Natural killer cell (primary cell): ENCODE measurements around the gene KCNA3. TPM values are rescaled to one million over a fixed set of nuclear protein-coding genes. Genes with fewer than 3 reads are reported as not detected.

Experiments
- ATAC-seq, 3 donors: fragments of 150-1000 bp in 2 of 3; fragments of 200-7000 bp in 1 of 3; cut with Tn5 transposase; 1 replicate in 1 of 3; 2 replicates in 2 of 3; pipeline ENCODE4 v1.10.0; 2021; ENCODE audit warnings: mild to moderate bottlenecking in 2 of 3, moderate library complexity in 2 of 3
- DNase-seq, 2 donors: peaks; one replicate each; pipeline versions ENCODE4 v3.0.0 to v3.0.0-alpha.2; 2013 to 2021; ENCODE audit warnings: mixed read lengths in 1 of 2
- H3K27ac ChIP-seq: one replicate; pipeline ENCODE4 v1.5.1; 2013; ENCODE audit warnings: mild to moderate bottlenecking, low read length
- H3K27me3 ChIP-seq: one replicate; pipeline ENCODE4 v1.6.1; 2013; ENCODE audit warnings: low read length; ENCODE audit not compliant: control insufficient read depth, insufficient read depth
- H3K36me3 ChIP-seq: one replicate; pipeline ENCODE4 v1.6.1; 2013; ENCODE audit warnings: low read length; ENCODE audit not compliant: control insufficient read depth, insufficient read depth
- H3K4me1 ChIP-seq: one replicate; pipeline ENCODE4 v1.6.1; 2013; ENCODE audit warnings: low read length; ENCODE audit not compliant: control insufficient read depth, insufficient read depth
- H3K4me3 ChIP-seq: one replicate; pipeline ENCODE4 v1.5.1; 2013; ENCODE audit warnings: low read length
- H3K9me3 ChIP-seq: one replicate; pipeline ENCODE4 v1.6.1; 2013; ENCODE audit warnings: low read length; ENCODE audit not compliant: control insufficient read depth, insufficient read depth
- H3K27ac Mint-ChIP-seq, 2 donors: one replicate each; pipeline ENCODE4 v1.8.0; 2022; ENCODE audit warnings: mild to moderate bottlenecking in 2 of 2, mixed read lengths in 2 of 2, moderate library complexity in 1 of 2
- H3K27me3 Mint-ChIP-seq, 2 donors: one replicate each; pipeline ENCODE4 v1.8.0; 2022; ENCODE audit warnings: low read depth in 2 of 2, mixed read lengths in 2 of 2
- H3K36me3 Mint-ChIP-seq: one replicate; pipeline ENCODE4 v1.8.0; 2022; ENCODE audit warnings: mixed read lengths
- H3K4me1 Mint-ChIP-seq, 2 donors: one replicate each; pipeline ENCODE4 v1.8.0; 2022; ENCODE audit warnings: mixed read lengths in 2 of 2
- H3K4me3 Mint-ChIP-seq: one replicate; pipeline ENCODE4 v1.8.0; 2022; ENCODE audit warnings: mild to moderate bottlenecking, moderate library complexity, mixed read lengths
- H3K9me3 Mint-ChIP-seq, 2 donors: one replicate each; pipeline ENCODE4 v1.8.0; 2022; ENCODE audit warnings: mixed read lengths in 2 of 2
- CTCF ChIP-seq: fragments of 200-600 bp; IDR thresholded peaks from one replicate; pipeline ENCODE4 v1.8.0; 2022; ENCODE audit warnings: antibody characterized with exemption
- WGBS: methylation state at CpG from one replicate; pipeline ENCODE4 v1.1.7; 2013; ENCODE audit warnings: missing lambda C conversion rate; ENCODE audit not compliant: insufficient coverage; 5-methylcytosine and 5-hydroxymethylcytosine counted together
- intact Hi-C: fragments of 100-400 bp; cut with micrococcal nuclease; formaldehyde crosslinking; loops from one replicate; pipeline ENCODE4 v1.14.2; 2022
- total RNA-seq, 4 donors: library from RNA; stranded (reverse); fragments of 120-200 nt in 1 of 4; gene quantifications; one replicate each; pipeline versions ENCODE4 v1.2.3 to v1.2.4, GENCODE V29; 2013 to 2022

KCNA3 gene
- total RNA-seq, 3 donors from 2014 or later (not counting 1 experiment from before 2014, with no cell fraction given), result 19.7 to 36.2 (median 30.3) TPM

DNA sequence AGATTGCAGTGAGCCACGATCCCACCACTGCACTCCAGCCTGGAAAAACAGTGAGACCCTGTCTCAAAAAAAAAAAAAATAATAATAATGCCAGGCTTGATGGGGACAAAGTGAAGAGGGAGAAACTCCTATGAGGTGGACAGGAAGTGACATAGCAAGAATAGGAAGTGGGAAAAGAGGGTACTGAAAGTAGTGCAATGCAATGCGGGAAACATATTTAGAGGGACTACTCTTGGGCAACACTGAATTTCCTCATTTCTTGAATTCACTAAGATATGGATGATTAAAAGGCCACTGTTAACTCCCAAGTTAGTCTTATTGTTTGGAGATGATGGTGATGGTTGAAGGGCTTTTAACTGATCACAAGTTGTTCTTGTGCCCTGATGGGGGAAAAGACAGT, 47.0 kb downstream of the KCNA3 start:
- no peaks in the 10 kb centered on the region for H3K9me3 Mint-ChIP-seq
- Histone ChIP-seq H3K27me3 (no peaks in the 10 kb centered on the region), H3K4me3 (no peak overlapping the region), H3K9me3 (no peaks in the 10 kb centered on the region), H3K27ac (no peak overlapping the region), H3K36me3 (no peaks in the 10 kb centered on the region), H3K4me1 (peaks cover 20% of the 10 kb centered on the region)
- H3K4me3 Mint-ChIP-seq, result no peak overlapping the region
- no peak for TF ChIP-seq CTCF
- H3K36me3 Mint-ChIP-seq, result no peaks in the 10 kb centered on the region
- H3K27me3 Mint-ChIP-seq, result peaks cover under 1 to 7% of the 10 kb centered on the region in 2 donors
- whole genome bisulfite sequencing, result 83% methylated on average over 2 of the region's 2 CpGs
- DNase-seq, result no peak
- ATAC-seq, result no peak
- H3K27ac Mint-ChIP-seq, result no peak overlapping the region
- no peaks in the 10 kb centered on the region for H3K4me1 Mint-ChIP-seq
- intact Hi-C loops, result no loop called here

DNA sequence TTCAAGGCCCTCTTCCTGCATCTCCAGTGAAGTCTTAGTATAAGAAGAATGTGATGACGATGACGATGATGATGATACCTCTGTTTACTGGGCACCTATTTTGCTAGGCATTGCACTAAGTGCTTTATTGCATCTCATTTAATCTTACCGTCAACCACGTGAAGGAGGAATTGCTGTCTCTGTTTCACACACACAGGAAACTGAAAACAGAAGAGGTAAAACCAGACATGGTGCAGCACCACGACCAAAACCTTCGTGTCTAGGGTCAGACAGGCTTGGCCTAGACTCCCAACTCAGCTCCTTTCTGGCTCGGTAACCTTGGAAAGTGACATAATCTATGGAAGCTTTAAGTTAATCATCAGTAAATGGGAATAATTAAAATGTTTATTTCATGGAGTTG, 47.9 kb downstream of the KCNA3 start:
- no peak overlapping the region for H3K4me3 ChIP-seq
- ATAC-seq (no peak), DNase-seq (no peak)
- no peaks in the 10 kb centered on the region for H3K9me3 ChIP-seq
- no peak overlapping the region for H3K4me3 Mint-ChIP-seq
- H3K27me3 Mint-ChIP-seq, result peaks cover 7 to 9% of the 10 kb centered on the region in 2 donors
- WGBS, result 43% methylated on average over 6 of the region's 7 CpGs
- H3K36me3 Mint-ChIP-seq, result no peaks in the 10 kb centered on the region
- no peaks in the 10 kb centered on the region for H3K27me3 ChIP-seq
- H3K27ac ChIP-seq, result no peak overlapping the region
- intact Hi-C loops, result no loop called here
- no peaks in the 10 kb centered on the region for H3K36me3 ChIP-seq
- H3K4me1 Mint-ChIP-seq, result no peaks in the 10 kb centered on the region
- no peak for TF ChIP-seq CTCF
- no peak overlapping the region for H3K27ac Mint-ChIP-seq
- peaks cover 14% of the 10 kb centered on the region for H3K4me1 ChIP-seq
- H3K9me3 Mint-ChIP-seq, result no peaks in the 10 kb centered on the region

Other genes with a start within 250 kb of the KCNA3 start
- not detected for gene PROK1, start 223.8 kb downstream of the KCNA3 start, total RNA-seq
- not detected for gene KCNA10, start 155.8 kb downstream of the KCNA3 start, total RNA-seq
- 1 to 10 TPM in 1 of 3 donors, under 1 TPM in 2; 0.07 to 2.6 (median 0.26) TPM for gene KCNA2, start 68.6 kb downstream of the KCNA3 start, total RNA-seq
- 100 to 1,000 TPM; 522 to 584 (median 541) TPM for gene CD53, start 198.2 kb upstream of the KCNA3 start, total RNA-seq